ENCODE results near the gene SPDEF.

SPDEF gene

DNA sequence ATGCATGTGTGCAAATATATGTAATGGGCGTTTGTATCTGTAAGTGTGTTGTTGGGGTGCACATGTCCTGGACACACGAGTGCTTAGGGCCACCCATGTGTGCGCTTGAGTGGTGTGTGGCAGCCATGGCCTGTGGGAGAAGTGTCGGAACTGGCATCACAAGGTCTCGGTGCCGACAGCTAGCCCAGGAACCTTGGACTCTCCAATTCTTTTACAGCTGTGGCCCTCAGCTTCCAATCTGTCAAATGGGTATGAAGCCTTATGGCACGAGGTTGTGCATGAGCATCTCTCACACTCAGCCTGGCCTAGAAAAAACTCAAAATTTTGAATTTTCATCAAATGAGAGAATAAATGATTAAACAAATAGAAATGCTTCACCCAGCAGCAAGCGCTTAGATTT lies 42.0 kb downstream of the SPDEF start:
- ChIA-PET CTCF (interaction anchor here (9.0 kb wide), 1 partner anchor 12 kb away, joined by 42 read pairs; no protein-coding TSS in a partner anchor), POLR2A (no interaction called here)
- DNase-seq (ENCODE audit: low read depth, low spot score), result no peak
- H3K4me3 ChIP-seq (ENCODE audit: low read depth, low read length), result no peak overlapping the region
- TF ChIP-seq, protein P1, sequence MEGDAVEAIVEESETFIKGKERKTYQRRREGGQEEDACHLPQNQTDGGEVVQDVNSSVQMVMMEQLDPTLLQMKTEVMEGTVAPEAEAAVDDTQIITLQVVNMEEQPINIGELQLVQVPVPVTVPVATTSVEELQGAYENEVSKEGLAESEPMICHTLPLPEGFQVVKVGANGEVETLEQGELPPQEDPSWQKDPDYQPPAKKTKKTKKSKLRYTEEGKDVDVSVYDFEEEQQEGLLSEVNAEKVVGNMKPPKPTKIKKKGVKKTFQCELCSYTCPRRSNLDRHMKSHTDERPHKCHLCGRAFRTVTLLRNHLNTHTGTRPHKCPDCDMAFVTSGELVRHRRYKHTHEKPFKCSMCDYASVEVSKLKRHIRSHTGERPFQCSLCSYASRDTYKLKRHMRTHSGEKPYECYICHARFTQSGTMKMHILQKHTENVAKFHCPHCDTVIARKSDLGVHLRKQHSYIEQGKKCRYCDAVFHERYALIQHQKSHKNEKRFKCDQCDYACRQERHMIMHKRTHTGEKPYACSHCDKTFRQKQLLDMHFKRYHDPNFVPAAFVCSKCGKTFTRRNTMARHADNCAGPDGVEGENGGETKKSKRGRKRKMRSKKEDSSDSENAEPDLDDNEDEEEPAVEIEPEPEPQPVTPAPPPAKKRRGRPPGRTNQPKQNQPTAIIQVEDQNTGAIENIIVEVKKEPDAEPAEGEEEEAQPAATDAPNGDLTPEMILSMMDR (IDR thresholded peaks at IDR 0.05; ENCODE audit: insufficient read depth, low read length, missing control alignments), result no peak

DNA sequence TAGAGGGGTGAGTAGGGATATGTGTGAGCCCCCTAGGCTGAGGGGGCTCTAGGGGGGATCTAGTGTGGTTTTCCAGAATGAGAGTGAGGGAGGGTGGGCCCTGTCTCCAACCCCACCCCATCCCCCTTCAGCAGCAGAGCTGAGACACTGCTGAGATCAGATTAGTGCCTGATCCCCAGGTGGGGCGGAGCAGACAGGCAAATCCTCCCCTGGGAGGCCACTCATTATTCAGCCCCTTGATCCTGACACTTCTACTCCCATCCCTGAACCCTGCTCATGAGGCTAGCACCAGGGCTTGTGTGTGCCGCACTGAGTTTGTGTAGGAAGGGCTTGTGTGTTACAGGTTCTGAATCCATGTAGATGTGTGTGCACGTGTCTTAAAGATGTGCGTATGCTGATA lies 42.5 kb downstream of the SPDEF start:
- H3K4me3 ChIP-seq (ENCODE audit: low read depth, low read length), result no peak overlapping the region
- ChIA-PET POLR2A (no interaction called here), CTCF (interaction anchor here (9.0 kb wide), 1 partner anchor 13 kb away, joined by 42 read pairs; no protein-coding TSS in a partner anchor)
- DNase-seq (ENCODE audit: low read depth, low spot score), result no peak
- TF ChIP-seq, protein P1 (IDR thresholded peaks at IDR 0.05; ENCODE audit: insufficient read depth, low read length, missing control alignments), result no peak

DNA sequence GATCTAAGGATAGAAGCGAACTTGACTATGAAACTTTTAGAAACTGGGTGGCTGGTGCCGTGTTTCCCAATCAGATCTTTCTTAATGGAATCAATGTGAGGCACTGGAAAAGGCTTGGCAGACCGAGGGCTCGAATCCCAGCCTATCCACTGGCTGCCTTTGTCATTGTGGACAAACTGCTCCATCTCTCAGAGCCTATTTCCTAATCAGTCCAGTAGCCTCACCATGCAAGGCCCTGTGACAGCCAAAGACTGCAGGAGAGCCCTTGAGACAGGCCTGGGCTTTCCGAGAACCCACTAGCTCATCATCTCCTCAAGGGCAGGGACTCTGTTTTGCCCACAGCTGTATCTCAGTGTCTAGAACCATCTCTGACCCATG lies 43.4 kb downstream of the SPDEF start:
- ChIA-PET POLR2A (no interaction called here), CTCF (interaction anchor here (9.0 kb wide), 1 partner anchor 13 kb away, joined by 42 read pairs; no protein-coding TSS in a partner anchor)
- H3K4me3 ChIP-seq (ENCODE audit: low read depth, low read length), result no peak overlapping the region
- no peak for DNase-seq (ENCODE audit: low read depth, low spot score)
- TF ChIP-seq, protein P1 (IDR thresholded peaks at IDR 0.05; ENCODE audit: insufficient read depth, low read length, missing control alignments), result no peak

DNA sequence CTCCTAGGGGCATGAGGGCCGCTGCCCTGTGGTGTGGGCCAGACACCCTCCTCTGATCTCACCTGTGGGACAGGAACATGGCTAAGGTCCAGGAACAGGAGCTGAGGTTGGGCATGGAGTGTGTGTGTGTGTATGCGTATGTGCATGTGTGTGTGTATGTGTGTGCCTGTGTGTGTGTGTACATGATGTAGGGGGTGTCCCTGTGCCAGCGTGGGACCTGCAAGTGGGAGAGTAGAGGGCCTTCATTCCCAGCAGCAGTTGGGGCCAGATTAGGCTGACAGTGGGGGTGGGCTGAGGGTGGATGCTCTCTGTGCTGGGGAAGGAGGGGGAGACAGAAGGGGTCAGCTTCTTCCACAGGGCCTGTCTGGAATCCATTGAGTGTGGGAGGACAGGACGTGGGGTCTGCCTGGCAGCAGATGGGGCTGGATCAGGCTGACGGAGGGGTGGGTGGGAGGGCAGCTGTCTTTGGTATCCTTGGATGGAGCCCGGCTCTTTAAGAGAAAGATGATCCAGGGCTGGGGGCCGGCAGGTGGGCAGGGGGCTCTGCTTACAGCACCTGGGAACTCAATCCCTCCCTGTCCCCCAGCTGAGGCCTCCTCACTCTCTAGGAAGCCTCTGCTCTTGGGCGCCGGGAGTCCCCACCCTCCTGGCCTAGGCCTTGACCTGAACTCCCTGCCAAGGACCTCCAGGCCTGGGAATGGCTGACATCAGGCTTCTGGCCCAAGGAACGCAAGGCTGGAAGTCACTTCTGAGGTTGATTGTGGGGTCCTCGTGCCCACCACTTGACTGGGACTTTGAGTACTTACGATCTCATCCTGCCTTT lies 44.0 kb downstream of the SPDEF start:
- ChIA-PET POLR2A (interaction anchor here (0.6 kb wide), 1 partner anchor 11 kb away, joined by 6 read pairs; no protein-coding TSS in a partner anchor), CTCF (interaction anchor here (9.0 kb wide), 1 partner anchor 14 kb away, joined by 42 read pairs; no protein-coding TSS in a partner anchor)
- no peak for DNase-seq (ENCODE audit: low read depth, low spot score)
- TF ChIP-seq, protein P1 (IDR thresholded peaks at IDR 0.05; ENCODE audit: insufficient read depth, low read length, missing control alignments), result no peak
- no peak overlapping the region for H3K4me3 ChIP-seq (ENCODE audit: low read depth, low read length)

DNA sequence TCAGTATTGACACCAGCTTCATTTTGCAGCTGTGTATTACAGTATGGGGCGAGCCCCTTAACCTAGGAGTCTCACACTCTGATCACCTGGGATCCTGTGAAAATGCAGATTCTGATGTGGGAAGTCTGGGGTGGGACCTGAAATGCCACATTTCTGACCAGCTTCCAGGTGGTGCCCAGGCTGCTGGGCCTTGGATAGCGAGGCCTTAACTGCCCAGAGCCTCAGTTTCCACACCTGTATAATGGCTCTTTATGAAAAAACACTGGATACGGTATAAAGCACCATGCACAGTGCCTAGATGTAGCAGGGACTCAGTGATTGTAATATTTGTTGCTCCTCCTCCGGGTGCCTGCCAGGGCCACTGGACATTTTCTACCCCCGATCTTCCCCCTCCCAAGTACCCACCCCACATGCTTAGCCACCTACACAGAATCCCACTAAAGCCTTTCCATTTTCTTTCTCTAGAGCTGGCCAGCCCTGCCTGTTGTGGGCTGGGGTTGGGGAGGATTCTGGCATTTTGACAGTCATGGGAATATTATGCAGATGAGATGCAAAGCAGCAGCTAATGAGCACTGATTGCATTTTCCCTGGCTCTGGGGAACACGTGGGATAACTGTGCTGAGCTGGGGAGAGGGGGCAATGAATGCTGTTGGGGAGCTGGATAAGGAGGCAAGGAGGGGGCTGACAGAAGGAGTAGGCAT lies 44.8 kb downstream of the SPDEF start:
- TF ChIP-seq, protein P1 (IDR thresholded peaks at IDR 0.05; ENCODE audit: insufficient read depth, low read length, missing control alignments), result no peak
- CTCF ChIA-PET, result interaction anchor here (9.0 kb wide), 1 partner anchor 15 kb away, joined by 42 read pairs; no protein-coding TSS in a partner anchor
- POLR2A ChIA-PET, result interaction anchor here (0.6 kb wide), 1 partner anchor 10 kb away, joined by 6 read pairs; no protein-coding TSS in a partner anchor
- no peak for DNase-seq (ENCODE audit: low read depth, low spot score)
- no peak overlapping the region for H3K4me3 ChIP-seq (ENCODE audit: low read depth, low read length)

DNA sequence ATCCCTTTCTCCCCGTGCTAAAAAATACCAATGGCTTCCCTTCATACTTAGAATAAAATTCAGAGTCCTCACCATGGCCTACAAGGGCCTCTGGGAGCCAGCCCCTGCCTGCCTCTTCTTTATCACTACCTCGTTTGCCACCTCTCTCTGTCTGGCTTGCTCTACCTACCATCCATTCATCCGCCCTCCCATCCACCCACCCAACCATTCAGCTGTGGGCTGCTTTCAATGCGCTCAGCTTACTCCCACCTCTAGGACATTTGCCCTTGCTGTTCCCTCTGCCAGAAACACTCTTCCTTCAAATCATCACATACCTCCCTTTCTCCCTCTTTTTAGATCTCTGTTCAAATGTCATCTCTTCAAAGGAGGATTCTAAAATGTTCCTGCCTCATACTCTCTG lies 45.8 kb downstream of the SPDEF start:
- no peak for DNase-seq (ENCODE audit: low read depth, low spot score)
- POLR2A ChIA-PET, result no interaction called here
- TF ChIP-seq, protein P1 (IDR thresholded peaks at IDR 0.05; ENCODE audit: insufficient read depth, low read length, missing control alignments), result no peak
- no peak overlapping the region for H3K4me3 ChIP-seq (ENCODE audit: low read depth, low read length)
- CTCF ChIA-PET, result interaction anchor here (1.2 kb wide), 1 partner anchor 17 kb away, joined by 3 read pairs; no protein-coding TSS in a partner anchor

Data from AG04449 (cell line).